NCI-H1694 (cell line): ENCODE data around the gene OS9.

ENCODE experiments used
- DNase-seq: peaks from one replicate; lab custom pipeline; 2025; lab: John Stamatoyannopoulos, UW

OS9 gene

DNA sequence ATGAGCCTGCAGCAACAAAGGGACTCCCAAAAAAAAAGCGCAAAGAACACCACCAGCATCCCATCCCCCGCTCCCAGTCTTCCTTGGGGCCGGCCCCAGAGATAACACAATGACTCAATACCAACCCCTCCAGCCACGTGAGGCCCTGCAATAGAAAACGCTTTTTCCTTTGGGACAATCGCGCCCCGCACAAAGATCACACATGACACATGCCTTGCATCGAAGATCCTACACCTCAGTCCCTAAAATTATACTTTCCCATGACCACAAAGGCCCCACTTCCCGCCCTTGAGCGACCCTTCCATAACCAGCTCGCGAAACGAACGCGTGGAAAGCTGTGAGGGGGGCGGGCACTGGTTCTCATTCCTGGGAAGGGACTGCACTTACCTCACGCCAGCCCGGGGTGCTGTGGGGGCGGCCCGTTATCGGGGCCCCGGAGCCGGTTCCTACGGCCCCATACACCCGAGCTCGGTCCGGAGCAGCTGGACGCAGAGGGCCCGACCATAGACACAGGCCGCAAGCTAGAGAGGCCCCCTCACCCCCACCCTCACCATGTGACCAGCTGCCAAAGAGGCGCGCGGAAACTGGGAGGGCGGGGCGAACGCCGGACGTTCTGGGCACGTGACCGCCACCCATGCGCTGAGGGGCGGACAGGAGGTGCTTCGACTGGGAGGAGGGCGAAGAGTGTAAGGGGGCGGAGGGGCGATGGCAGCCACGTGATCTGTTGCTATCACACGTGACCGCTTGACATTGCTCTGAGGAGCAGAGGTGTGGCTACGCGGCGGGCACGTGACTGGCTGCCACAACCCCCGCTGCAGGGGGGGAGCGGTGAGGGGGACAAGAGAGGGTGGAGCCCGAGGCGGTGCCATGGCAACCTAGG is 58.1 kb downstream of the OS9 start, which contains the start of gene CDK4:
Gene CDK4 (minus strand): TSS at position 523 of the 880 bp plus-strand sequence. CDS start 593 bp downstream, outside the sequence.
- peak; percentile 98 for DNase-seq

- no peak for DNase-seq
These were observed 58.7 kb downstream of the OS9 start for GRCh38 chr12:57752668-57753000.

DNA sequence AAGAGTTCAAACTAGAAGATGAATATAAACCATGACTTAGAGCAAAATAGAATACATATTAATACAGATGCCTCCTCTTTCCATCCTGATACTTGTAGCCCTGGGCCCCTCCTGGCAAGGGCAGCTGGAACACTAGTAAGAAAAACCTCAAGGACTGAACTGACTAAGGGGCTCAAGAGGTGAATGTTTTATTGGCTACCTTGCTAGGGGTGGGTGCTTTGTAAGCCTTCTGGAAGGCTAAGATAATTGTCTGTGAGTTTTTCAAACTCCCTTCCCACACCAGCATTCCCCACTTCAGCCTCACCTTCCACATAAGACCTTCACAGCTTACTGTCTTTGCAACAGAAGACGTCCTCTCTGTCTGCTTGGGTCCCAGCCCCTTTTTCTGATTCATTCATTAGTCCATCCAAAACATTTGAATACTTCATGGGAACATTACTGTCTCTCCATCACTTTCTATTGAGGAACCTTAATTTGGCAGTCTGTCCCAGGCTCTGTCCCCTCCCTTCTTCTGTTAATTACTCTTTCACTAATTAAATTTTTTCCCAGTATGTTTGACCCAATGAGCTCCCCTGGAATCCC is 59.9 kb downstream of the OS9 start:
- no peak for DNase-seq

DNA sequence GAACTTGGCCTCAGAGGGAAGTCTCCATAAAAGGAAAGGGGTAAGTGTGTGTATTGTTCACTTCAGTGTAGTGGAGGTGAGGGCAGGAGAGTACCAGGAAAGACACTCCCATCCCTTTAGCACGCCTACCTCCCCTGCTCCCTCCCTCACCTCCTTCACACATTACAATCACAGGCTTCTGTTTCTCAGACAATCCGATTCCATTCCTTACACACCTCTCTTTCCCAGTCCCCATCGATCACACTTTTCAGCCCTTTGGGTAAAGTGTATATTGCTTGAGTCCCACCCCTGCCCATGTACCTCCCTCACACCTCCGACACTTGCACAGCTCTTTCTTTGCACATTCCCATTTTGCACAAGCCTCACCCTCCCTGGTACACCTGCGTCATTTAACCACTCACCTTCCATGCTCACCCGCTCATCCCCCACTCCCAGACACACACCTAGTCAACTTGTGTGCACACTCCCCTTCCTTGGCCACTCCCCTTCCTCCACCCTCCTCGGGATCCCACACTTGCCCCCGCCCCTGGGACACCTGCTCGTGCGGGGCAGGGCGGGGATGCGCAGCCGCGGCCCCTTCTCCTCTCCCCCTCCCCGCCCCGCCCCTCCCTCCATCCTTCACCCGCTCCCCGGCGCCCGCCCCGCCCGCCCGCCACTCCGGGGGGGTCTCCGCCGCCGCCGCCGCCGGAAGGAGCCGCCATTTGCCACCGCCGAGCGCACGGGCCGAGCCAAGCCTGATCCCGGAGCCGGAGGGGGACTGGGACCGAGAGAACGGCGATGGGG is 60.7 kb downstream of the OS9 start, which contains the start of gene MARCHF9:
Gene MARCHF9 (plus strand): TSS at position 693 of the 783 bp plus-strand sequence. CDS start 426 bp downstream, outside the sequence.
- no peak for DNase-seq

- no peak for DNase-seq
These were observed 61.2 kb downstream of the OS9 start for GRCh38 chr12:57755194-57755453.

GRCh38 chr12:57755454-57756372 is 61.8 kb downstream of the OS9 start:
- no peak for DNase-seq

GRCh38 chr12:57756406-57757341 is 62.7 kb downstream of the OS9 start:
- DNase-seq: no peak

GRCh38 chr12:57757771-57758170 is 63.8 kb downstream of the OS9 start:
- no peak for DNase-seq

DNA sequence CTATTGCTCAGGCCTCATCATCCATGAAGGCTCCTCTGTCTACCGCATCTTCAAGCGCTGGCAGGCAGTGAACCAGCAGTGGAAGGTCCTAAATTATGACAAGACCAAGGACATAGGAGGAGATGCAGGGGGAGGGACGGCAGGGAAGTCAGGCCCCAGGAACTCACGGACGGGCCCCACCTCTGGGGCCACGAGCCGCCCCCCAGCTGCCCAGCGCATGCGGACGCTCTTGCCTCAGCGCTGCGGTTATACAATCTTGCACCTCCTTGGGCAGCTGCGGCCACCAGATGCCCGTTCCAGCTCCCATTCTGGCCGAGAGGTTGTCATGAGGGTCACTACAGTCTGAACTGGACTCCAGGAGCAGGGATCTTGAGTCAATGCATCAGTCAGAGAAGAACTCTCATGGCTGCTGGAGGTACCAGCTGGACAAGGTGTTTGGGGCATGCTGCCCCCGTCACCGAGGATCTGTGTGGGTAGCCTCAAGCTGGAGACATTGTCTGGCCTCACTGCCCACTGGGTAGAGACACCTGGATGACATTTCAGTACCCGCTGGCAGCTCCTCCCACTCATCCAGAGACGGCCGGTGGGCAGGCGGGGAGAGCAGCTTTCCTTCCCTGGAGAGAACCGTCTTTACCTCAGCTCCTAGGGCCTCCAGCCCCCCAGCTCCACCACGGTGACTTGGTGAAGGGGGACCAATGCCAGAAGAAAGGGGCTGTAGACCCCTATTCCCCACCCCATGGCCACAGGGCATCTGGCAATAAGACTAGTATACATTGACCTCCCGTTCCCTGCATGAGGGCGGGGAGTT is 64.8 kb downstream of the OS9 start:
- DNase-seq: no peak

- DNase-seq: no peak
These were observed 65.5 kb downstream of the OS9 start for GRCh38 chr12:57759360-57759980.

DNA sequence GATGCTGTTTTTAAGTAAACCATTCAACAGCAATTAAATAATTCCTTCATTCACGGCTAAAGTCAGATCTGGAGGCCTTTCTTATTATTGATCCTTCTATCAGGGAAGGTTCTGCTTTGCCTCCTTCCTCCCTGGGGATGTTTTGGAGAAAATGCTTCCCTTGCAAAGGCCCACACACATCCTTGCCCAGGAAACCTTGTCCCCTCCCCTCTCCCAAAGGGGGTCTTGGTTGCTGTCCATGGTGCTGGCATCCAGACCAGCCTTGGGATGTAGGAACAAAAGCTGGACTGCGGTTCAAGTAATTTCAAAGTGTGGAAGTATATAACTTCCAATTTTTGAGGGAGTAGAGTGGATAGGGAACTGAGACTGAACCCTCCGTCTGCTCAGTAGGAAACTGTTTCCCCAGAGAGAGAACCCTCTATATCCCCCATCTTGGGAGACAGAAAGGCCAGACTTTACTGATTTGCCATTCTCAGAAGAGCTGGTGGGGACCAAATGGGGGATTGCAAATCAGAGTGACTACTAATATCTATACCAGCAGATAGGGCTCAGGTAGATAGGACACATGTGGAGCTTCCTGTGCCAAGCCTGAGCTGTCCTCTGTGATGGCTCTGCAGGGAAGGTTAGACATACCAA is 66.5 kb downstream of the OS9 start:
- no peak for DNase-seq

DNA sequence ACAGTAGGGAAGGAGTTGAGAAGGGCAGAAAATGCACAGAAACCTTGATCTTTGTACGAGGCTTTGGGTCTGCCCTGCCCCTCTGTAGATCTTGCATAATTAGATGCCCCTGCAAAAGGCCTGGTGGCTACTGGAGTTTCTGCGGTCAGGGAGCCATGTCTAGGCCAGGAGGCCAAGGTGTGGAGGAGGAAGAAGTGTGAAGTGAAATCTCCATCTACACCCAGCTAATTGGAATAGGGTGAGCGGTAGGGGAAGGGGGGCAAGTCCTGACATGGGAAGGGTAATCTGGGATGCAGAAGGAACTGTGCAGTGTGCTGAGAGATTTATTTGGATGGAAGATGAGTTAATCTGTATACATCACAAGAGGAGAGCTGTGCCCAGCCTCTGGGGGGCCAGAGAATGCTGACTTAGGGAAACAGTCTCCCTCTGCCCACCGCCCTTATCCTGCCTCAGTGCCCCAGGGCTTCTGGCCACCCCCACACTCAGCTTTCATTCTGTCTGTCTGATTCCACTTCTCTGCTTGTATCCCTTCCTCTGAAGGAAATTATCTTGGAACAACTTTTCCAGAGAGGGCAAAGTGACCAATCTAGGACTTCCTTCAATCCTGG is 67.6 kb downstream of the OS9 start:
- DNase-seq: no peak

- DNase-seq: no peak
These were observed 68.5 kb downstream of the OS9 start for GRCh38 chr12:57762463-57762862.

DNA sequence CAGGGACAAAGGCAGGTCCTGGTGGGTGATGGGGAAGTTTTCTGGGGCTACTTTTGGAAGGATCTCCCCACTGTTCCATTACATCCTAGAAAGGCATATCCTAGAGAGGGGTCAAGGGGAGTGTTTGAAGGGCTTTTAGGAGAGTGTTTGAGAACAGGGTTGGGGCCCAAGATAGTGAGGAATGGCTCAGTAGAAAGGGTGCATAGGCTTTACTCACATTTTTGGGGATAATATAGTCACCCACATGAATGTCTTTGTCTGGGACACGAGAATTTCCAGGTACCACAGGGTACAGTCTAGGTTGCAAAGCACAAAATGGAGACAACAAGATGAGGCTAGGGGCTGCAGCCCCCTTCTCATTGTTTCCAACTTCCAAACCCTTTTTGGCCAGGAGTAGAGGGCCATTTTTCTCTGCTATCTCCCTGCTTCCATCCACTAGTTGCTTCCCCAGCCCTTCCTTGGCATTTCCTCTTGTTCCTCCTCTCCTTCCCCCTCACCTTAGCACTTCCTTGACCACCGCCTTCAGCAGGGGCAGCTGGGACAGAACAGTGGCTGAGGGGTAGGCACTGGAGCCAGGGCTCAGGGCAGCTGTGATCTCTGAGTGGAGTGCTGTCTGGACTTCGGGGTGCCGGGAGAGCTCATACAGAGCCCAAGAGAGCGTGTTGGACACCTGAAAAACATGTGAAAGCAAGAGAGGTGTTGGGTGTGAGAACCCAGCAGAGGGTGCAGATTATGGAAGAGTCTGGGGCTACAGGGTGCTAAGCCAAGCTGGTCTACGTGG is 70.1 kb downstream of the OS9 start:
- DNase-seq: no peak

- DNase-seq: no peak
These were observed 70.7 kb downstream of the OS9 start for GRCh38 chr12:57764662-57765002.

DNA sequence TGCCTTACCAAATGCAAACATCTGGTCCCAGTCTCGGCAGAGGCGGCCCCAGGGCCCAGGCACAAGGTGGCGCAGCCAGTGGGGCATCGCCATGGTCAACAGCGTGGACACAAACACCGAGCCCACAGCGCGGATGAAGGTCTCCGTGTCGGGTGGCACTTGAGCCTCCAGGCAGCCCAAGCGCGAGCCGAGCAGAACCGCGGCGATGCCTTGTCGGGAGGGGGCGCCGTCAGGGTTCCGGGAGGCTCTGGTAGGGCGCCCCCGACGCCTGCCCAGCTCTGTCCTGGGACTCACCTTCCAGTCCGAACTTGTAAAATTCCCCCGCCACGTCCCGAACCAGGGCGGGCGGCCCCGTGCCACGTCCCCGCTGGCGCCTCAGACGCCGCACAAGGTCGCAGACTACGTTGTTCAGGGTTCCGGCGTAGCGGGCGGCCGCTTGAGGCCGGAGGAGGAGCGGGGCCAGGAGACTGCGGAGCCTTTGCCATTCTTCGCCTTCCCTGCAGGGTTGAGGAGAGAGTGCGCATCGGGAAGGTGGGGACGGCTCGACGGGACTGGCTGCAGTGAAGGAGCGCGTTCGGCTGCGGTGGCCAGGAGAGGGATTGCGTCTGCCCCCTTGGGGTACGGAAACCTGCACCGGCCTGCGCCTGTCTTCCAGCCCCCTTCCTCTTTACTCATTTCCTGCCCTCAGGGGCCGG is 71.2 kb downstream of the OS9 start:
- no peak for DNase-seq
